Heart right ventricle (tissue), 16 donors: ENCODE results near the gene THAP7. TPM values are rescaled to one million over a fixed set of nuclear protein-coding genes. Genes with fewer than 3 reads are reported as not detected.

Experiments used
- ATAC-seq, 8 donors: fragments of 200-7000 bp; cut with Tn5 transposase; one replicate each; pipeline ENCODE4 v1.9.1; 2020; ENCODE audit warnings: mild to moderate bottlenecking in 8 of 8, moderate library complexity in 8 of 8, moderate number of reproducible peaks in 1 of 8
- DNase-seq, 2 donors: peaks; one replicate each; pipeline ENCODE4 v3.0.0-alpha.2; 2020
- H3K27ac ChIP-seq, 10 donors: fragments of 200-600 bp; sonication (generic) in 2 of 10; one replicate each; pipeline versions ENCODE4 v1.5.0 to v1.8.0; 2020 to 2022; ENCODE audit warnings: mild to moderate bottlenecking in 3 of 10
- H3K27me3 ChIP-seq, 7 donors: fragments of 200-600 bp; one replicate each; pipeline ENCODE4 v1.8.0; 2021 to 2022; ENCODE audit warnings: mild to moderate bottlenecking in 2 of 7
- H3K36me3 ChIP-seq, 9 donors: fragments of 200-600 bp; sonication (generic) in 1 of 9; one replicate each; pipeline versions ENCODE4 v1.5.0 to v1.8.0; 2020 to 2022; ENCODE audit warnings: mild to moderate bottlenecking in 2 of 9
- H3K4me1 ChIP-seq, 9 donors: fragments of 200-600 bp; sonication (generic) in 1 of 9; one replicate each; pipeline versions ENCODE4 v1.5.0 to v1.8.0; 2020 to 2022; ENCODE audit warnings: mild to moderate bottlenecking in 4 of 9
- H3K4me3 ChIP-seq, 10 donors: fragments of 200-600 bp; sonication (generic) in 2 of 10; one replicate each; pipeline versions ENCODE4 v1.5.0 to v1.8.0; 2020 to 2022; ENCODE audit warnings: mild to moderate bottlenecking in 7 of 10, moderate library complexity in 2 of 10
- H3K9me3 ChIP-seq, 11 donors: fragments of 200-600 bp in 10 of 11; sonication (generic) in 2 of 11; one replicate each; pipeline versions ENCODE4 v1.5.0 to v1.8.0; 2013 to 2022; ENCODE audit warnings: mild to moderate bottlenecking in 2 of 11, control low read depth in 1 of 11, moderate library complexity in 1 of 11
- WGBS, 2 donors: extraction: QIAGEN DNeasy Blood & Tissue Kit; methylation state at CpG; one replicate each; pipeline ENCODE4 v1.1.7; 2013; ENCODE audit warnings: inconsistent platforms in 1 of 2; 5-methylcytosine and 5-hydroxymethylcytosine counted together
- intact Hi-C, 10 donors: fragments of 100-400 bp; cut with DNase I; formaldehyde crosslinking; loops; one replicate each; pipeline versions ENCODE4 v1.11.1 to v1.14.2; 2022
- polyA plus RNA-seq, 2 donors: library from polyadenylated mRNA; stranded (reverse); fragments of 200-250 nt; gene quantifications; one replicate each; pipeline ENCODE4 v1.2.3, GENCODE V29; 2013
- total RNA-seq, 10 donors: library from RNA; stranded (reverse); fragmentation: NEBNext Ultra II Directional in 3 of 10; extraction: Animal tissue kit (Norgen Biotek cat#: 25700) in 3 of 10; gene quantifications; one replicate each; pipeline versions ENCODE4 v1.2.1 to v1.2.4, GENCODE V29; 2021 to 2023
- TF ChIP-seq, protein P1 (sequence below), 9 donors: fragments of 200-600 bp; sonication (generic) in 2 of 9; IDR thresholded peaks; one replicate each; pipeline versions ENCODE4 v1.5.0 to v1.8.0; 2021 to 2022; ENCODE audit warnings: antibody characterized with exemption in 9 of 9, mild to moderate bottlenecking in 5 of 9, moderate library complexity in 1 of 9
- donor health status: Arrhythmogenic right ventricular cardiomyopathy.
- donor health status: ischemic (EF 13 %, LVEDD 7.1; RV severe dilation, severe dysfunction).
- donor health status: healthy with polysubstance abuse.
- donor health status: DM: no; HTN: yes; CAD: no.
- donor health status: DM: no; HTN: no; CAD: no.
- donor health status: ischemic (EF 25% LVEDD 6.9; RV normal size, moderate dysfunction).
- donor health status: ischemic (EF 25% LVEDD 5.7; RV mildly dilated, moderate dysfunction).
- donor health status: healthy.
- donor health status: DM: yes; HTN: yes; CAD: no.
- donor health status: Ischemic cardiomyopathy.
- donor health status: ischemic (EF 35%, LVEDD 5.7; RV mildly dilated, moderate dysfunction).
- donor health status: nonischemic (EF 11% LVEDD 7.7; RV severe dilation, severe dysfunction).
- donor health status: DM: yes; HTN: yes; CAD: no.
- donor health status: PGD.
- donor health status: ischemic (EF 29% LVEDD 5.4; RV normal size, mild dysfunction).
- donor health status: nonischemic (EF 23%, LVEDD 6.1; RV moderate dilation, normal function).

Gene THAP7
- total and polyA plus RNA-seq, 12 donors: 15.5 to 54.9 (median 18.1) TPM

DNA sequence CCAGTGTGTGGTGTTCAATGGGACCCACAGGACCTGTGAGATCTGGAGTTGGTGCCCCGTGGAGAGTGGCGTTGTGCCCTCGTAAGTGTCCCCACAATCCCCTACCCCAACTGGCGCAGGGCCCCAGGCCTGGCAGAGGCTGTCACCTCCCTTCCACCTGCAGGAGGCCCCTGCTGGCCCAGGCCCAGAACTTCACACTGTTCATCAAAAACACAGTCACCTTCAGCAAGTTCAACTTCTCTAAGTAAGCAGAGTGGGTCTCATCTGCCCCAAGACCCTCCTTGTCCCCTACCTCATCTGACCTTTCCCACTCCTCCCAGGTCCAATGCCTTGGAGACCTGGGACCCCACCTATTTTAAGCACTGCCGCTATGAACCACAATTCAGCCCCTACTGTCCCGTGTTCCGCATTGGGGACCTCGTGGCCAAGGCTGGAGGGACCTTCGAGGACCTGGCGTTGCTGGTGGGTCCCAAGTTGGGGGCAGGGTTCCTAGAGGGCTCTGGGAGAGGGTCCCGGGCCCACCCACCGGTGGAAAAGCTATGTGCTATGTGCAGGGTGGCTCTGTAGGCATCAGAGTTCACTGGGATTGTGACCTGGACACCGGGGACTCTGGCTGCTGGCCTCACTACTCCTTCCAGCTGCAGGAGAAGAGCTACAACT lies 21.2 kb upstream of the THAP7 start:
- no peak for DNase-seq
- no peak for ATAC-seq
- WGBS, 2 donors: 88% methylated on average over 12 to 13 of the region's 13 CpGs
- Histone ChIP-seq H3K27ac (no peak overlapping the region), H3K4me1 (peaks cover 0 to 8% (median 0%) of the 10 kb centered on the region in 9 donors), H3K9me3 (no peaks in the 10 kb centered on the region), H3K36me3 (no peaks in the 10 kb centered on the region), H3K27me3 (no peaks in the 10 kb centered on the region), H3K4me3 (no peak overlapping the region)
- intact Hi-C loops: loop anchor here in 1 of 10 donors (10.0 kb wide), 1 partner anchor 78 kb away; no protein-coding TSS in a partner anchor
- TF ChIP-seq, protein P1, sequence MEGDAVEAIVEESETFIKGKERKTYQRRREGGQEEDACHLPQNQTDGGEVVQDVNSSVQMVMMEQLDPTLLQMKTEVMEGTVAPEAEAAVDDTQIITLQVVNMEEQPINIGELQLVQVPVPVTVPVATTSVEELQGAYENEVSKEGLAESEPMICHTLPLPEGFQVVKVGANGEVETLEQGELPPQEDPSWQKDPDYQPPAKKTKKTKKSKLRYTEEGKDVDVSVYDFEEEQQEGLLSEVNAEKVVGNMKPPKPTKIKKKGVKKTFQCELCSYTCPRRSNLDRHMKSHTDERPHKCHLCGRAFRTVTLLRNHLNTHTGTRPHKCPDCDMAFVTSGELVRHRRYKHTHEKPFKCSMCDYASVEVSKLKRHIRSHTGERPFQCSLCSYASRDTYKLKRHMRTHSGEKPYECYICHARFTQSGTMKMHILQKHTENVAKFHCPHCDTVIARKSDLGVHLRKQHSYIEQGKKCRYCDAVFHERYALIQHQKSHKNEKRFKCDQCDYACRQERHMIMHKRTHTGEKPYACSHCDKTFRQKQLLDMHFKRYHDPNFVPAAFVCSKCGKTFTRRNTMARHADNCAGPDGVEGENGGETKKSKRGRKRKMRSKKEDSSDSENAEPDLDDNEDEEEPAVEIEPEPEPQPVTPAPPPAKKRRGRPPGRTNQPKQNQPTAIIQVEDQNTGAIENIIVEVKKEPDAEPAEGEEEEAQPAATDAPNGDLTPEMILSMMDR (IDR thresholded peaks at IDR 0.05): no peak

DNA sequence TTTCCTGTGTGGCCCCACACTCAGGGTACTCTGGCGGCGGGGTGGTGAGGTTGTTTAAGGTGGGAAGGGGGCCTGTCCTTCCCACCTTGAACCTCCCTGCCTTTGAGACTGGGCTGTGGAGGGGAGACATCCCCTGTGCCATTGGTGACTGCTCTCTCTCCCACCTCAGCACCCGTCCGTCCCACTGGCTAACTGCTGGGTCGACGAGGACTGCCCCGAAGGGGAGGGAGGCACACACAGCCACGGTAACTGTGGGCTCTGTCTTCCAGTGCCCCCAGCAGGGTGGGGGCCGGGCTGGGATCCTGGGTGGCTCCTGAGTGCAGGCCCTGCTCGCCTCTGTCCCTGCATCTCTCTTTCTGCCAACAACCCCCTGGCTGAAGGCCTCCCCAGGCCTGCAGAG lies 20.6 kb upstream of the THAP7 start:
- WGBS, 2 donors: 76% methylated on average over 10 of the region's 10 CpGs
- Histone ChIP-seq H3K9me3 (no peaks in the 10 kb centered on the region), H3K27me3 (no peaks in the 10 kb centered on the region), H3K4me1 (peaks cover 0 to 4% (median 0%) of the 10 kb centered on the region in 9 donors), H3K36me3 (no peaks in the 10 kb centered on the region), H3K27ac (no peak overlapping the region), H3K4me3 (no peak overlapping the region)
- intact Hi-C loops: loop anchor here in 1 of 10 donors (10.0 kb wide), 1 partner anchor 78 kb away; no protein-coding TSS in a partner anchor
- TF ChIP-seq, protein P1 (IDR thresholded peaks at IDR 0.05): no peak
- ATAC-seq: no peak
- no peak for DNase-seq

DNA sequence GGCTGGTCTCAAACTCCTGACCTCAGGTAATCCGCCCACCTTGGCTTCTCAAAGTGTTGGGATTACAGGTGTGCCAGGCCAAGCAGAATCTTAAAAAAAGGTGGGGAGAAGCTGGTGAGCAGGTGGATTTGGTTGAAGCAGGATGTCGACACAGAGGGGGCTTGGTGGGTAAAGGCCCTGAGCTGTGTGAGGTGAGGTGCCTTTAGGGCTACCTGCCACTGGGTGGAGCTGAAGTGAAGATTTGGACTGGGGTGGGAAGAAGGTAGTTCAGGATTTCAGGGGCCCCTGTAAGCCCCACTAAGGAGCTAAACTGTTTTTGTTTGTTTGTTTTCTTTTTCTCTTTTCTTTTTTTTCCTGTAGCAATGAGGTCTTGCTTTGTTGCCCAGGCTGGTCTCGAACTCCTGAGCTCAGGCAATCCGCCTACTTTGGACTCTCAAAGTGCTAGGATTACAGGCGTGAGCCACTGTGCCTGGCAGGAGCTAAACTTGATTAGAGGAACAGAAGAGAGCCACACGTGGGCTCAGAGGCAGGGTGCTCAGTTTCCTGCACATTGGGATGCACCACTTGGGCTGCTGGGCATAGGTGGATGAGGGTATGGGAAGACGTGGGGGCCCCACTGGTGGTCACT lies 19.0 kb upstream of the THAP7 start:
- intact Hi-C loops: loop anchor here in 1 of 10 donors (10.0 kb wide), 1 partner anchor 76 kb away; no protein-coding TSS in a partner anchor
- Histone ChIP-seq H3K4me1 (peaks cover 0 to 2% (median 0%) of the 10 kb centered on the region in 9 donors), H3K4me3 (no peak overlapping the region), H3K27ac (no peak overlapping the region), H3K27me3 (no peaks in the 10 kb centered on the region), H3K9me3 (no peaks in the 10 kb centered on the region), H3K36me3 (no peaks in the 10 kb centered on the region)
- no peak for DNase-seq
- TF ChIP-seq, protein P1 (IDR thresholded peaks at IDR 0.05): peak in 4 of 9 donors; percentile 5 to 37 (median 16)
- WGBS, 2 donors: 64 to 67% methylated on average over 7 of the region's 7 CpGs
- peak in 1 of 8 donors; percentile 6 for ATAC-seq

DNA sequence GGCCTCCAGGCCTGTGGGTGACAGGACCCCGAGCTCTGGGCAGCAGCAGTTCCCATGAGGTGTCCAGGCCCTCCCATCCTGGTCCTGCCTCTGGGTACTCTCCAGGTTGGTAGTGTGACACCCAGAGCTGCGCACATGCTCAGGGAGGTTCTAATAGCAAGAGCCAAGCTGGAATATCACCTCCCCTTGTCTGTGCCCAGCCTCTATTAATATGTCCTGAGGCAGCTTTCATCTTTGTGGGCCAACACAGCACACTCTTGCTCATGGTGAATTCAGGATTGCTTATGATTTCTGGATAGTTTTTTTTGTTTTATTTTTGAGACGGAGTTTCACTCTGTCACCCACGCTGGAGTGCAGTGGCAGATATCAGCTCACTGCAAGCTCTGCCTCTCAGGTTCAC lies 16.4 kb upstream of the THAP7 start:
- intact Hi-C loops: loop anchor here in 1 of 10 donors (5.0 to 10.0 kb wide), 2 partner anchors 34 to 104 kb away; partner anchors contain the start of gene CRKL
- Histone ChIP-seq H3K27ac (no peak overlapping the region), H3K4me1 (peaks cover 11 to 26% (median 20%) of the 10 kb centered on the region in 9 donors), H3K4me3 (no peak overlapping the region), H3K36me3 (no peaks in the 10 kb centered on the region), H3K27me3 (no peaks in the 10 kb centered on the region), H3K9me3 (no peaks in the 10 kb centered on the region)
- ATAC-seq: no peak
- 96 to 98% methylated on average over 4 of the region's 4 CpGs for WGBS, 2 donors
- TF ChIP-seq, protein P1 (IDR thresholded peaks at IDR 0.05): no peak
- no peak for DNase-seq
